ENCODE data around the gene GLIPR1L2. TPM values are rescaled to one million over a fixed set of nuclear protein-coding genes. Genes with fewer than 3 reads are reported as not detected.
A peak's percentile ranks its signal among the peaks of the same experiment; 100 is the strongest.

GLIPR1L2 gene
- total RNA-seq, 1 donor from 2014 or later = 0.20 TPM

GRCh38 chr12:75419841-75420240, 29.0 kb downstream of the GLIPR1L2 start:
- Mint-ChIP-seq H3K9me3 (no peaks in the 10 kb centered on the region), H3K27me3 (peaks cover 2% of the 10 kb centered on the region), H3K27ac (no peak overlapping the region), H3K4me1 (no peaks in the 10 kb centered on the region), H3K36me3 (ENCODE audit: low read depth) (no peaks in the 10 kb centered on the region), H3K4me3 (no peak overlapping the region)
- DNase-seq (no peak), ATAC-seq (ENCODE audit: low read depth) (no peak)
- ChIA-PET POLR2A (no interaction called here), CTCF (no interaction called here)
- no peak for TF ChIP-seq CTCF (IDR thresholded peaks at IDR 0.05)
- intact Hi-C loops (cut with micrococcal nuclease) = no loop called here

GRCh38 chr12:75427491-75427890, 36.6 kb downstream of the GLIPR1L2 start:
- POLR2A ChIA-PET = no interaction called here
- DNase-seq = no peak
- Mint-ChIP-seq H3K9me3 (peaks cover 20% of the 10 kb centered on the region), H3K36me3 (ENCODE audit: low read depth) (no peaks in the 10 kb centered on the region), H3K27ac (no peak overlapping the region), H3K4me1 (no peaks in the 10 kb centered on the region), H3K4me3 (no peak overlapping the region), H3K27me3 (peaks cover 6% of the 10 kb centered on the region)
- no peak for ATAC-seq (ENCODE audit: low read depth)
- intact Hi-C loops (cut with micrococcal nuclease) = no loop called here
- CTCF ChIA-PET = no interaction called here
- no peak for TF ChIP-seq CTCF (IDR thresholded peaks at IDR 0.05)

- H3K9me3 Mint-ChIP-seq = peaks cover 20% of the 10 kb centered on the region
- DNase-seq (no peak), ATAC-seq (ENCODE audit: low read depth) (no peak)
- H3K4me3 Mint-ChIP-seq = no peak overlapping the region
- no peaks in the 10 kb centered on the region for H3K4me1 Mint-ChIP-seq
- H3K27me3 Mint-ChIP-seq = peaks cover 6% of the 10 kb centered on the region
- intact Hi-C loops (cut with micrococcal nuclease) = no loop called here
- ChIA-PET CTCF (no interaction called here), POLR2A (no interaction called here)
- no peaks in the 10 kb centered on the region for H3K36me3 Mint-ChIP-seq (ENCODE audit: low read depth)
- no peak overlapping the region for H3K27ac Mint-ChIP-seq
- no peak for TF ChIP-seq CTCF (IDR thresholded peaks at IDR 0.05)
These were observed 37.9 kb downstream of the GLIPR1L2 start for GRCh38 chr12:75428767-75429166.

- ChIA-PET CTCF (no interaction called here), POLR2A (no interaction called here)
- ATAC-seq (ENCODE audit: low read depth) = no peak
- Mint-ChIP-seq H3K27me3 (peaks cover 3% of the 10 kb centered on the region), H3K4me3 (no peak overlapping the region), H3K4me1 (peaks cover 3% of the 10 kb centered on the region), H3K9me3 (peaks cover 12% of the 10 kb centered on the region), H3K36me3 (ENCODE audit: low read depth) (no peaks in the 10 kb centered on the region), H3K27ac (no peak overlapping the region)
- no peak for DNase-seq
- intact Hi-C loops (cut with micrococcal nuclease) = no loop called here
- TF ChIP-seq CTCF (IDR thresholded peaks at IDR 0.05) = no peak
These were observed 42.0 kb downstream of the GLIPR1L2 start for GRCh38 chr12:75432924-75433323.

GRCh38 chr12:75437564-75437963, 46.7 kb downstream of the GLIPR1L2 start:
- intact Hi-C loops (cut with micrococcal nuclease) = loop anchor here (1.0 to 5.0 kb wide), 6 partner anchors 43 to 600 kb away; partner anchors contain the start of genes GLIPR1, GLIPR1L1 and GLIPR1L2
- Mint-ChIP-seq H3K27ac (no peak overlapping the region), H3K4me1 (peaks cover 3% of the 10 kb centered on the region), H3K36me3 (ENCODE audit: low read depth) (no peaks in the 10 kb centered on the region), H3K4me3 (no peak overlapping the region), H3K27me3 (peaks cover 10% of the 10 kb centered on the region), H3K9me3 (no peaks in the 10 kb centered on the region)
- ChIA-PET POLR2A (interaction anchor here (1.0 to 1.2 kb wide), 2 partner anchors 43 to 74 kb away, joined by 3 to 6 read pairs; partner anchors contain the start of genes GLIPR1 and KRR1), CTCF (interaction anchor here (0.7 to 4.1 kb wide), 13 partner anchors 9 to 89 kb away, joined by 3 to 40 read pairs (median 5); partner anchors contain the start of gene GLIPR1L2)
- TF ChIP-seq CTCF (IDR thresholded peaks at IDR 0.05) = no peak
- DNase-seq = no peak
- ATAC-seq (ENCODE audit: low read depth) = peak; percentile 72
